NCI-H128 (cell line): ENCODE results near the gene SYMPK.
A peak's percentile ranks its signal among the peaks of the same experiment; 100 is the strongest.

Source experiments
- DNase-seq: peaks from one replicate; lab custom pipeline; 2025; ENCODE audit not compliant: unreplicated experiment; lab: John Stamatoyannopoulos, UW

Gene SYMPK

GRCh38 chr19:45826934-45827333, 36.0 kb downstream of the SYMPK start:
- no peak for DNase-seq

GRCh38 chr19:45825917-45826893, 36.7 kb downstream of the SYMPK start:
- DNase-seq = no peak

- DNase-seq = no peak
These were observed 37.7 kb downstream of the SYMPK start for GRCh38 chr19:45825263-45825605.

- no peak for DNase-seq
These were observed 38.2 kb downstream of the SYMPK start for GRCh38 chr19:45824531-45825262.

- peak; percentile 57 for DNase-seq
These were observed 38.9 kb downstream of the SYMPK start for GRCh38 chr19:45824041-45824471.

- no peak for DNase-seq
These were observed 39.8 kb downstream of the SYMPK start for GRCh38 chr19:45823182-45823581.

- no peak for DNase-seq
These were observed 40.2 kb downstream of the SYMPK start for GRCh38 chr19:45822716-45823115.

GRCh38 chr19:45821570-45821969, 41.4 kb downstream of the SYMPK start:
- no peak for DNase-seq

GRCh38 chr19:45821103-45821521, 41.8 kb downstream of the SYMPK start:
- DNase-seq = no peak

- DNase-seq = no peak
These were observed 42.4 kb downstream of the SYMPK start for GRCh38 chr19:45820413-45821102.

GRCh38 chr19:45819769-45820168, 43.2 kb downstream of the SYMPK start:
- no peak for DNase-seq

GRCh38 chr19:45817725-45818301, 45.1 kb downstream of the SYMPK start:
- DNase-seq = no peak

- peak; percentile 89 for DNase-seq
These were observed 45.8 kb downstream of the SYMPK start for GRCh38 chr19:45817010-45817724.

GRCh38 chr19:45816236-45817009, 46.5 kb downstream of the SYMPK start:
- no peak for DNase-seq

- DNase-seq = no peak
These were observed 47.3 kb downstream of the SYMPK start for GRCh38 chr19:45815481-45816216.

GRCh38 chr19:45814851-45815480, 48.0 kb downstream of the SYMPK start, which contains the start of gene RSPH6A:
RSPH6A (minus strand) TSS chr19:45815308; CDS start chr19:45815176, 132 bp downstream.
- DNase-seq = no peak

- DNase-seq = no peak
These were observed 48.7 kb downstream of the SYMPK start for GRCh38 chr19:45814166-45814780.

GRCh38 chr19:45812297-45812696, 50.6 kb downstream of the SYMPK start:
- no peak for DNase-seq
